Fibroblast of the aortic adventitia (primary cell): Measurements from ENCODE around the gene PROSER3. TPM values are rescaled to one million over a fixed set of nuclear protein-coding genes. Genes with fewer than 3 reads are reported as not detected.

Experiments used
- DNase-seq: peaks from one replicate; pipeline ENCODE4 v3.0.0-alpha.2; 2010; ENCODE audit warnings: low read depth
- H3K4me3 ChIP-seq: 2 replicates; pipeline ENCODE4 v1.5.1; 2011; ENCODE audit warnings: low read depth, mild to moderate bottlenecking, control low read depth, low read length, moderate library complexity
- total RNA-seq: library from RNA; depleted of rRNA; stranded (reverse); fragments of >200 nt; gene quantifications from 2 replicates; pipeline ENCODE4 v1.2.3, GENCODE V29; 2012; ENCODE audit warnings: low replicate concordance
- TF ChIP-seq, protein P1 (sequence below): IDR thresholded peaks from 2 replicates; pipeline ENCODE4 v1.5.1; 2011; ENCODE audit warnings: mild to moderate bottlenecking, low read length, control low read depth, inconsistent platforms; ENCODE audit not compliant: insufficient read depth

The PROSER3 gene
- total RNA-seq, 1 donor = 10.8 TPM

- no peak for DNase-seq
- TF ChIP-seq, protein P1, sequence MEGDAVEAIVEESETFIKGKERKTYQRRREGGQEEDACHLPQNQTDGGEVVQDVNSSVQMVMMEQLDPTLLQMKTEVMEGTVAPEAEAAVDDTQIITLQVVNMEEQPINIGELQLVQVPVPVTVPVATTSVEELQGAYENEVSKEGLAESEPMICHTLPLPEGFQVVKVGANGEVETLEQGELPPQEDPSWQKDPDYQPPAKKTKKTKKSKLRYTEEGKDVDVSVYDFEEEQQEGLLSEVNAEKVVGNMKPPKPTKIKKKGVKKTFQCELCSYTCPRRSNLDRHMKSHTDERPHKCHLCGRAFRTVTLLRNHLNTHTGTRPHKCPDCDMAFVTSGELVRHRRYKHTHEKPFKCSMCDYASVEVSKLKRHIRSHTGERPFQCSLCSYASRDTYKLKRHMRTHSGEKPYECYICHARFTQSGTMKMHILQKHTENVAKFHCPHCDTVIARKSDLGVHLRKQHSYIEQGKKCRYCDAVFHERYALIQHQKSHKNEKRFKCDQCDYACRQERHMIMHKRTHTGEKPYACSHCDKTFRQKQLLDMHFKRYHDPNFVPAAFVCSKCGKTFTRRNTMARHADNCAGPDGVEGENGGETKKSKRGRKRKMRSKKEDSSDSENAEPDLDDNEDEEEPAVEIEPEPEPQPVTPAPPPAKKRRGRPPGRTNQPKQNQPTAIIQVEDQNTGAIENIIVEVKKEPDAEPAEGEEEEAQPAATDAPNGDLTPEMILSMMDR = no peak
- no peak overlapping the region for H3K4me3 ChIP-seq
These were observed 44.0 kb upstream of the PROSER3 start for GRCh38 chr19:35713904-35714495.

GRCh38 chr19:35714601-35715354, 43.2 kb upstream of the PROSER3 start:
- no peak for DNase-seq
- TF ChIP-seq, protein P1 = no peak
- H3K4me3 ChIP-seq = no peak overlapping the region

DNA sequence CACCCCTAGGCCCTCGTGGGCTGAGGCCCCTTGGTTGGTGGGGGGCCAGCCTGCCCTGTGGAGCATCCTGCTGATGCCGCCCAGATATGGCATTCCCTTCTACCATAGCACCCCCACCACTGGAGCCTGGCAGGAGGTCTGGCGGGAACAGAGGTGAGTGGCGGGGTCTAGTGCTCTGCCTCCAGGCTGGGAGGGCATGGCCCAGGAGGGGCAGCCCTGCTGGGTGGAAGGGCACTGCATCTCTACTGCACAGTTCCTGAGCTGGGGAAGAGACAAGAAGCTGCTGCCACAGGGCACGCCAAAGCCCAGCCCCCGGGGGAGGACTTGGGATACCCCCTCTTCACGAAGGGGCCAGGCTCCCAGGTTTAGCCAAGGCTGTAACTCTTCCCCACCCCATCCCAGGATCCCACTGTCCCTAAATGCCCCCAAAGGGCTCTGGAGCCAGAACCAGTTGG, 42.6 kb upstream of the PROSER3 start:
- TF ChIP-seq, protein P1 = no peak
- no peak for DNase-seq
- H3K4me3 ChIP-seq = no peak overlapping the region

DNA sequence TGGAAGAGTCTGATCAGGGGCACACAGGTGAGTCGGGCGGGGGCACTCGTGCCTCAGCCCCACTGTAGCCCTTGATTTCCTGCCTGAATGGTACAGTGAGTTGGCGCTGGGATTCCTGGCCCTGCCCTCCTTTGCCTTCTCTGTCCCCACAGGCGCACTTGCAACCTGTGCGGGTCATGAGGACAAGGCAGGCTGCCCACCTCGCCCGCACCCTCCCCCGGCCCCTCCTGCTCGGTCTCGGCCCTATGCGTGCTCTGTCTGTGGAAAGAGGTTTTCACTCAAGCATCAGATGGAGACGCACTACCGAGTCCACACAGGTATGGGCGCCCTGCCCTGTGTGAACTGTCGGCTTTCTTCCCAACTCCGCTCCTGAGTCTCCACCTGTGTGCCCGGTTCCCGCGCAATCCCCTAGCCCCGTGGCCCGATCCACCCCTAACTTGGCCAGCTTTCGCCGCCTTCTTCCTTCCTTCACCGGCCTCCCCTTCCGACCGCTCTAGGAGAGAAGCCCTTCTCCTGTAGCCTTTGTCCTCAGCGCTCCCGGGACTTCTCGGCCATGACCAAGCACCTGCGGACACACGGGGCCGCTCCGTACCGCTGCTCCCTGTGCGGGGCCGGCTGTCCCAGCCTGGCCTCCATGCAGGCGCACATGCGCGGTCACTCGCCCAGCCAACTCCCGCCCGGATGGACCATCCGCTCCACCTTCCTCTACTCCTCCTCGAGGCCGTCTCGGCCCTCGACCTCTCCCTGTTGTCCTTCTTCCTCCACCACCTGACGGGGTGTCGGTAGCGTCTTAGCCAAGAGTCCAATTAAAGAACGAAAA, 41.8 kb upstream of the PROSER3 start:
- TF ChIP-seq, protein P1 = no peak
- no peak for DNase-seq
- H3K4me3 ChIP-seq = peak overlapping the region; percentile 82

GRCh38 chr19:35716801-35717664, 40.9 kb upstream of the PROSER3 start:
- DNase-seq = peak; percentile 94
- TF ChIP-seq, protein P1 = peak; percentile 78
- peak overlapping the region; percentile 82 for H3K4me3 ChIP-seq
